WTC11 (cell line): Measurements from ENCODE around the gene ZNF710. TPM values are rescaled to one million over a fixed set of nuclear protein-coding genes. Genes with fewer than 3 reads are reported as not detected.

Source experiments
- ATAC-seq: fragments of 200-7000 bp; cut with Tn5 transposase; 2 replicates; pipeline ENCODE4 v1.10.0; 2021; ENCODE audit warnings: mild to moderate bottlenecking, moderate library complexity
- CTCF ChIA-PET: fragments of 300-600 bp; sonication (Branson Sonifier 250); formaldehyde crosslinking; loops from one replicate; lab custom pipeline; 2021; ENCODE audit warnings: antibody characterized with exemption; lab: Charles Lee
- POLR2A ChIA-PET: fragments of 350-600 bp; sonication (Branson Sonifier 250); formaldehyde crosslinking; loops from one replicate; lab custom pipeline; 2021; ENCODE audit warnings: antibody characterized with exemption; lab: Charles Lee
- DNase-seq: peaks from one replicate; pipeline ENCODE4 v3.0.0; 2021; ENCODE audit warnings: low spot score
- H3K27ac Mint-ChIP-seq: 2 replicates; pipeline ENCODE4 v1.8.0; 2021; ENCODE audit warnings: mixed read lengths
- H3K27me3 Mint-ChIP-seq: 2 replicates; pipeline ENCODE4 v1.8.0; 2021; ENCODE audit warnings: low read depth, mild to moderate bottlenecking, moderate library complexity, mixed read lengths
- H3K36me3 Mint-ChIP-seq: 2 replicates; pipeline ENCODE4 v1.8.0; 2021; ENCODE audit warnings: mixed read lengths
- H3K4me1 Mint-ChIP-seq: 2 replicates; pipeline ENCODE4 v1.8.0; 2022; ENCODE audit warnings: mixed read lengths
- H3K4me3 Mint-ChIP-seq: 2 replicates; pipeline ENCODE4 v1.8.0; 2021; ENCODE audit warnings: mild to moderate bottlenecking, moderate library complexity, mixed read lengths
- H3K9me3 Mint-ChIP-seq: 2 replicates; pipeline ENCODE4 v1.8.0; 2021; ENCODE audit warnings: mixed read lengths
- AR ChIP-seq: fragments of 250-450 bp; sonication (Bioruptor Pico); IDR thresholded peaks from 2 replicates; pipeline ENCODE4 v1.9.0; 2021; ENCODE audit warnings: mild to moderate bottlenecking
- ATF6 ChIP-seq: sonication (generic); formaldehyde crosslinking; IDR thresholded peaks from 2 replicates; pipeline ENCODE4 v1.8.1; 2023; ENCODE audit warnings: mild to moderate bottlenecking, missing genetic modification reagents
- CDX4 ChIP-seq: fragments of 250-450 bp; sonication (Bioruptor Pico); IDR thresholded peaks from 2 replicates; pipeline ENCODE4 v1.9.0; 2021; ENCODE audit warnings: moderate library complexity, mild to moderate bottlenecking, inconsistent platforms, borderline replicate concordance
- CTCF ChIP-seq: fragments of 200-600 bp; IDR thresholded peaks from 2 replicates; pipeline ENCODE4 v1.8.0; 2022; ENCODE audit warnings: antibody characterized with exemption
- E2F1 ChIP-seq: sonication (generic); formaldehyde crosslinking; IDR thresholded peaks from 2 replicates; pipeline ENCODE4 v1.8.0; 2022; ENCODE audit warnings: mild to moderate bottlenecking, missing genetic modification reagents
- HMGA2 ChIP-seq: fragments of 250-450 bp; sonication (Bioruptor Pico); IDR thresholded peaks from 2 replicates; pipeline ENCODE4 v1.4.0; 2021; ENCODE audit warnings: mild to moderate bottlenecking, moderate library complexity
- IRF1 ChIP-seq: sonication (generic); formaldehyde crosslinking; IDR thresholded peaks from 2 replicates; pipeline ENCODE4 v1.8.0; 2023; ENCODE audit warnings: missing genetic modification reagents
- IRF2 ChIP-seq: sonication (generic); formaldehyde crosslinking; IDR thresholded peaks from 2 replicates; pipeline ENCODE4 v1.8.0; 2022; ENCODE audit warnings: low read depth, missing genetic modification reagents, borderline replicate concordance
- STAT6 ChIP-seq: sonication (generic); formaldehyde crosslinking; conservative IDR thresholded peaks from 2 replicates; pipeline ENCODE4 v1.8.1; 2023; ENCODE audit warnings: mild to moderate bottlenecking, low read depth, missing genetic modification reagents, moderate library complexity
- TEAD1 ChIP-seq: sonication (generic); formaldehyde crosslinking; IDR thresholded peaks from 2 replicates; pipeline ENCODE4 v1.8.0; 2022; ENCODE audit warnings: mild to moderate bottlenecking, missing genetic modification reagents
- ZNF263 ChIP-seq: sonication (generic); formaldehyde crosslinking; IDR thresholded peaks from 2 replicates; pipeline ENCODE4 v1.8.1; 2022; ENCODE audit warnings: low read depth, mild to moderate bottlenecking, moderate library complexity, missing genetic modification reagents
- ZNF671 ChIP-seq: fragments of 250-450 bp; sonication (Bioruptor Pico); IDR thresholded peaks from 2 replicates; pipeline ENCODE4 v1.8.0; 2021; ENCODE audit warnings: mild to moderate bottlenecking
- total RNA-seq: library from RNA; stranded (reverse); gene quantifications from 3 replicates; pipeline ENCODE4 v1.2.3, GENCODE V29; 2021

ZNF710 gene
- total RNA-seq, 1 experiment from 2014 or later, result 25.9 TPM

GRCh38 chr15:90080818-90081393 is 79.8 kb downstream of the ZNF710 start:
- H3K36me3 Mint-ChIP-seq, result peaks cover 15% of the 10 kb centered on the region
- H3K27me3 Mint-ChIP-seq, result no peaks in the 10 kb centered on the region
- CTCF ChIA-PET, result interaction anchor here (1.3 to 2.9 kb wide), 4 partner anchors 9 to 183 kb away, joined by 4 to 9 read pairs (median 5); no protein-coding TSS in a partner anchor
- H3K4me3 Mint-ChIP-seq, result no peak overlapping the region
- peaks cover 12% of the 10 kb centered on the region for H3K4me1 Mint-ChIP-seq
- no peak overlapping the region; the same call in 1 of the 2 replicates for H3K27ac Mint-ChIP-seq
- POLR2A ChIA-PET, result no interaction called here
- no peak for DNase-seq
- TF ChIP-seq CDX4 (CRISPR knock-in tag) (no peak), TEAD1 (CRISPR knock-in tag) (no peak), ATF6 (no peak), IRF2 (CRISPR knock-in tag) (no peak), ZNF263 (no peak), CTCF (no peak), IRF1 (CRISPR knock-in tag) (no peak), STAT6 (no peak), HMGA2 (CRISPR knock-in tag) (no peak), AR (CRISPR knock-in tag) (no peak), E2F1 (CRISPR knock-in tag) (no peak), ZNF671 (CRISPR knock-in tag) (no peak)
- H3K9me3 Mint-ChIP-seq, result no peaks in the 10 kb centered on the region
- ATAC-seq, result no peak
